Glutamatergic neuron (in vitro differentiated cells): ENCODE results near the gene KRTAP1-3. TPM values are rescaled to one million over a fixed set of nuclear protein-coding genes. Genes with fewer than 3 reads are reported as not detected.

Experiments
- DNase-seq: peaks from one replicate; pipeline ENCODE4 v3.0.0; 2022
- H3K27ac Mint-ChIP-seq: one replicate; pipeline ENCODE4 v1.8.0; 2020; ENCODE audit warnings: mild to moderate bottlenecking, mixed read lengths, inconsistent platforms; ENCODE audit not compliant: unreplicated experiment
- H3K27me3 Mint-ChIP-seq: one replicate; pipeline ENCODE4 v1.8.0; 2020; ENCODE audit warnings: mild to moderate bottlenecking, moderate library complexity, mixed read lengths, inconsistent platforms; ENCODE audit not compliant: unreplicated experiment
- H3K36me3 Mint-ChIP-seq: one replicate; pipeline ENCODE4 v1.8.0; 2020; ENCODE audit warnings: mild to moderate bottlenecking, mixed read lengths, inconsistent platforms; ENCODE audit not compliant: unreplicated experiment
- H3K4me1 Mint-ChIP-seq: one replicate; pipeline ENCODE4 v1.8.0; 2020; ENCODE audit warnings: mild to moderate bottlenecking, low read depth, mixed read lengths, inconsistent platforms; ENCODE audit not compliant: unreplicated experiment
- H3K4me3 Mint-ChIP-seq: one replicate; pipeline ENCODE4 v1.8.0; 2020; ENCODE audit warnings: mild to moderate bottlenecking, mixed read lengths, inconsistent platforms; ENCODE audit not compliant: unreplicated experiment
- H3K9me3 Mint-ChIP-seq: one replicate; pipeline ENCODE4 v1.8.0; 2020; ENCODE audit warnings: mild to moderate bottlenecking, moderate library complexity, mixed read lengths, inconsistent platforms; ENCODE audit not compliant: unreplicated experiment
- CTCF ChIP-seq: fragments of 200-600 bp; sonication (generic); IDR thresholded peaks from one replicate; pipeline ENCODE4 v1.5.0; 2021; ENCODE audit not compliant: partially characterized antibody, unreplicated experiment
- total RNA-seq: library from RNA; stranded (reverse); fragmentation: NEBNext Ultra II Directional; extraction: Animal tissue kit (Norgen Biotek cat#: 25700); gene quantifications from one replicate; pipeline ENCODE4 v1.2.1, GENCODE V29; 2021; ENCODE audit not compliant: unreplicated experiment

Gene KRTAP1-3
- total RNA-seq, 1 donor from 2014 or later, result not detected

GRCh38 chr17:41037853-41038350, 3.2 kb upstream of the KRTAP1-3 start:
- TF ChIP-seq CTCF, result no peak
- Mint-ChIP-seq H3K4me3 (no peak overlapping the region), H3K4me1 (peaks cover 3% of the 10 kb centered on the region), H3K36me3 (no peaks in the 10 kb centered on the region), H3K9me3 (peaks cover 13% of the 10 kb centered on the region), H3K27me3 (no peaks in the 10 kb centered on the region), H3K27ac (no peak overlapping the region)
- DNase-seq, result no peak

GRCh38 chr17:41029633-41030245, 4.9 kb downstream of the KRTAP1-3 start, which contains the start of gene KRTAP1-4:
Gene KRTAP1-4, minus strand, starts transcription at chr17:41030195. Its CDS starts 117 bp downstream, at chr17:41030078.
- H3K4me3 Mint-ChIP-seq, result no peak within 1 kb of the TSS
- peaks cover 8% of the 10 kb centered on the region for H3K9me3 Mint-ChIP-seq
- no peaks in the 10 kb centered on the region for H3K27me3 Mint-ChIP-seq
- H3K4me1 Mint-ChIP-seq, result no peaks in the 10 kb centered on the region
- TF ChIP-seq CTCF, result no peak
- H3K36me3 Mint-ChIP-seq, result no peaks in the 10 kb centered on the region
- no peak within 1 kb of the TSS for H3K27ac Mint-ChIP-seq
- no peak for DNase-seq

- peak; percentile 23 for DNase-seq
- H3K27me3 Mint-ChIP-seq, result no peaks in the 10 kb centered on the region
- H3K27ac Mint-ChIP-seq, result peak within 1 kb of the TSS; percentile 24
Observed at GRCh38 chr17:41026715-41027471, 7.8 kb downstream of the KRTAP1-3 start, which contains the start of gene KRTAP1-5. Gene KRTAP1-5, minus strand, starts transcription at chr17:41027208. Its CDS starts 53 bp downstream, at chr17:41027155.

GRCh38 chr17:41024697-41025096, 10.0 kb downstream of the KRTAP1-3 start:
- Mint-ChIP-seq H3K9me3 (peaks cover 2% of the 10 kb centered on the region), H3K27ac (no peak overlapping the region), H3K4me1 (no peaks in the 10 kb centered on the region), H3K27me3 (no peaks in the 10 kb centered on the region), H3K36me3 (no peaks in the 10 kb centered on the region), H3K4me3 (no peak overlapping the region)
- no peak for TF ChIP-seq CTCF
- DNase-seq, result no peak

More at GRCh38 chr17:41026715-41027471, 7.8 kb downstream of the KRTAP1-3 start, which contains the start of gene KRTAP1-5:
- H3K9me3 Mint-ChIP-seq, result peaks cover 2% of the 10 kb centered on the region
- H3K4me3 Mint-ChIP-seq, result no peak within 1 kb of the TSS
- no peaks in the 10 kb centered on the region for H3K36me3 Mint-ChIP-seq
- TF ChIP-seq CTCF, result no peak
- H3K4me1 Mint-ChIP-seq, result no peaks in the 10 kb centered on the region
